OCI-LY7 (cell line): ENCODE data around the gene NCOR2. TPM values are rescaled to one million over a fixed set of nuclear protein-coding genes. Genes with fewer than 3 reads are reported as not detected.

Source experiments
- BruUV-seq: library from RNA; stranded (reverse); fragments of 400-500 nt; replicated peaks from 2 replicates; lab custom pipeline; 2021; lab: Mats Ljungman, UMichigan
- CTCF ChIA-PET: fragments of 300-600 bp; sonication (Branson Sonifier 250); formaldehyde crosslinking; loops from one replicate; lab custom pipeline; 2022; ENCODE audit warnings: antibody characterized with exemption; ENCODE audit not compliant: unreplicated experiment; lab: Charles Lee
- POLR2A ChIA-PET: fragments of 300-600 bp; sonication (Branson Sonifier 250); formaldehyde crosslinking; loops from one replicate; lab custom pipeline; 2022; ENCODE audit warnings: antibody characterized with exemption; lab: Charles Lee
- DNase-seq: peaks from one replicate; pipeline ENCODE4 v3.0.0-alpha.2; 2015; ENCODE audit warnings: low spot score
- H2AFZ ChIP-seq: fragments of 200-600 bp; sonication (generic), shearing (Covaris generic); 2 replicates; pipeline ENCODE4 v1.6.1; 2014; ENCODE audit warnings: mild to moderate bottlenecking, antibody characterized with exemption, low read length, moderate library complexity
- H3K27ac ChIP-seq: fragments of 200-600 bp; sonication (generic); 2 replicates; pipeline ENCODE4 v1.5.1; 2014; ENCODE audit warnings: mixed run types, low read depth, mild to moderate bottlenecking, moderate library complexity, low read length, inconsistent platforms; ENCODE audit not compliant: poor library complexity, severe bottlenecking
- H3K36me3 ChIP-seq: fragments of 200-600 bp; sonication (generic); 2 replicates; pipeline ENCODE4 v1.6.1; 2014; ENCODE audit warnings: mild to moderate bottlenecking, antibody characterized with exemption, low read length, moderate library complexity, mixed read lengths; ENCODE audit not compliant: insufficient read depth
- H3K4me1 ChIP-seq: fragments of 200-600 bp; sonication (generic); 2 replicates; pipeline ENCODE4 v1.5.1; 2014; ENCODE audit warnings: mild to moderate bottlenecking, low read length; ENCODE audit not compliant: insufficient read depth, poor library complexity, severe bottlenecking
- H3K4me2 ChIP-seq: fragments of 200-600 bp; sonication (generic); 2 replicates; pipeline ENCODE4 v1.6.1; 2014; ENCODE audit warnings: mild to moderate bottlenecking, low read length
- H3K4me3 ChIP-seq: fragments of 200-600 bp; sonication (generic); 2 replicates; pipeline ENCODE4 v1.5.1; 2014; ENCODE audit warnings: mild to moderate bottlenecking, low read depth, low read length; ENCODE audit not compliant: poor library complexity, severe bottlenecking
- H3K79me2 ChIP-seq: fragments of 200-600 bp; sonication (generic); 2 replicates; pipeline ENCODE4 v1.6.1; 2016; ENCODE audit warnings: low read depth, mild to moderate bottlenecking, low read length, moderate library complexity, mixed read lengths; ENCODE audit not compliant: insufficient read depth
- H3K9me2 ChIP-seq: fragments of 200-600 bp; sonication (generic); 2 replicates; pipeline ENCODE4 v1.6.1; 2016; ENCODE audit warnings: mild to moderate bottlenecking, low read length, mixed read lengths; ENCODE audit not compliant: insufficient read depth
- H3K9me3 ChIP-seq: fragments of 200-600 bp; sonication (generic); 2 replicates; pipeline ENCODE4 v1.6.1; 2014; ENCODE audit warnings: mild to moderate bottlenecking, mixed run types, low read length, mixed read lengths
- H4K20me1 ChIP-seq: fragments of 200-600 bp; sonication (generic); 2 replicates; pipeline ENCODE4 v1.6.1; 2014; ENCODE audit warnings: mild to moderate bottlenecking, antibody characterized with exemption, low read length, moderate library complexity, mixed read lengths; ENCODE audit not compliant: insufficient read depth
- CTCF ChIP-seq: fragments of 200-600 bp; sonication (generic); conservative IDR thresholded peaks from 2 replicates; pipeline ENCODE4 v1.5.1; 2014; ENCODE audit warnings: mild to moderate bottlenecking, antibody characterized with exemption, low read length, moderate library complexity, mixed read lengths
- EZH2phosphoT487 ChIP-seq: fragments of 200-600 bp; sonication (generic); IDR thresholded peaks from 2 replicates; pipeline ENCODE4 v1.6.1; 2018; ENCODE audit warnings: low read depth, borderline replicate concordance, mild to moderate bottlenecking, mixed run types, antibody characterized with exemption, low read length, moderate library complexity, mixed read lengths
- intact Hi-C: fragments of 100-400 bp; cut with micrococcal nuclease; formaldehyde crosslinking; loops from one replicate; pipeline ENCODE4 v1.10.0; 2022; ENCODE audit not compliant: unreplicated experiment
- total RNA-seq, 2 experiments: library from RNA; depleted of rRNA in 1 of 2; stranded (reverse); fragments of >200 nt in 1 of 2; shearing (Covaris generic) in 1 of 2; gene quantifications; 2 replicates each; pipeline ENCODE4 v1.2.3, GENCODE V29; 2014 to 2022

Gene NCOR2
- total RNA-seq, 2 experiments from 2014 or later: 22.7 to 159 TPM

DNA sequence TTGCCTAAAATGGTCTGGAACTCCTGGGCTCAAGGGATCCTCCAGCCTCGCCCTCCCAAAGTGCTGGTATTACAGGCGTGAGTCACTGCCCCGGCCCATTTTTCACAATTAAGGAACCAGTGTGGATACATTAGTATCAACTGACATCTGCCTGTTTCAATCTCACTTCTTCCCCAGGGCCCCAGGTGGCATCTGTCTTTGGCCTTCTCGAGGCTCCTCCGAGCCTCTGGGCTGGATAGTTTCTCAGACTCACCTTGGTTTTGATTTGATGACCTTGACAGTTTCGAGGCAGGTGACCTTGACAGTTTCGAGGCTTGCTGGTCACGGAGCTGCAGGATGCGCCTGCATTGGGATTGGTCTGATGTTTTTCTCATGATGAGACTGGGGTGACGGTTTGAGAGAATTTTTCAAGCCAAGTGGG, 41.0 kb upstream of the NCOR2 start:
- Histone ChIP-seq H3K27ac (peak overlapping the region; percentile 89), H3K36me3 (no peaks in the 10 kb centered on the region), H2AFZ (peak overlapping the region; percentile 5; the same call in 1 of the 2 replicates), H3K4me2 (peak overlapping the region; percentile 71), H3K9me3 (no peaks in the 10 kb centered on the region), H4K20me1 (no peaks in the 10 kb centered on the region), H3K79me2 (no peaks in the 10 kb centered on the region), H3K9me2 (no peaks in the 10 kb centered on the region), H3K4me1 (peaks cover 39% of the 10 kb centered on the region), H3K4me3 (peak overlapping the region; percentile 48)
- CTCF ChIA-PET: interaction anchor here (0.5 kb wide), 1 partner anchor 67 kb away, joined by 3 read pairs; no protein-coding TSS in a partner anchor
- TF ChIP-seq CTCF (no peak), EZH2phosphoT487 (no peak)
- peak; percentile 83 for DNase-seq
- intact Hi-C loops: loop anchor here (1.0 to 10.0 kb wide), 4 partner anchors 65 to 309 kb away; no protein-coding TSS in a partner anchor
- no TSS peak for BruUV-seq
- POLR2A ChIA-PET: no interaction called here

DNA sequence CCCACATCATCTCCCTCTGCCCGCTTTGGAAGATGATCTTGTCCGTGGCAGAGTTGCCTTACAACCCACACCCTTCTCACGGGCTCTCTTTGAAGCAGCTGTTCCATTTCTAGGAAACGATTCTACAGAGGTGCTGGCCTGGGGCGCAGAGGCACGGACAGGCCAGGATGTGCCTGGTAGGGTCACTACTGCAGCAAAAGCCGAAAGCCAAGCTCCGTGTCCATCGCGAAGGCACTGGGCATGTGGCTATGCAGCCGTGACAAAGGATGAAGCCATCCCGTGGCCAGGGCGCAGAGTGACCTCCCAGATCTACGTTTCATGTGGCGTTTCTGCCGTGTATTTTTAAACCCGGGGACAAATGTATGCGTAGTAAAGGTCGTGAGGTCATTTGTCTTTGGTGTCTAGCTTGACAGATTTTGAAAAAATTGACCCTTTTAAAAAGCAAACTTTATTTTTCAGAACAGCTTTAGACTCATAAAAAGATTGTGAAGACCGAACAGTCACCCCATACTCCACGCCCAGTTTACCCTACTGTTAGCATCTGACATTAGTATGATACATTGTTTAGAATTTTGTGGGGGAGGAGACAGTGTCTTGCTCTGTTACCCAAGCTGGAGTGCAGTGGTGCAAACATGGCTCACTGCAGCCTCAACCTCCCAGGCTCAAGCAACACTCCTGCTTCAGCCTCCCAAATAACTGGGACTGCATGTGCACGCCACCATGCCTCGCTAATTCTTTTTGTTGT, 40.4 kb upstream of the NCOR2 start:
- TF ChIP-seq CTCF (no peak), EZH2phosphoT487 (no peak)
- Histone ChIP-seq H3K79me2 (no peaks in the 10 kb centered on the region), H4K20me1 (no peaks in the 10 kb centered on the region), H3K4me3 (peak overlapping the region; percentile 48), H3K36me3 (no peaks in the 10 kb centered on the region), H3K9me2 (no peaks in the 10 kb centered on the region), H2AFZ (no peak overlapping the region; the same call in 1 of the 2 replicates), H3K27ac (peak overlapping the region; percentile 89), H3K4me1 (peaks cover 39% of the 10 kb centered on the region), H3K9me3 (no peaks in the 10 kb centered on the region), H3K4me2 (peak overlapping the region; percentile 71)
- ChIA-PET POLR2A (no interaction called here), CTCF (no interaction called here)
- BruUV-seq: no TSS peak
- intact Hi-C loops: loop anchor here (1.0 to 10.0 kb wide), 4 partner anchors 65 to 309 kb away; no protein-coding TSS in a partner anchor
- peak; percentile 16 for DNase-seq
